Peyer's patch (tissue), 4 donors: ENCODE measurements around the gene ENTPD1. TPM values are rescaled to one million over a fixed set of nuclear protein-coding genes. Genes with fewer than 3 reads are reported as not detected.
"Not testable (repeated sequence)": the region's sequence is repeated elsewhere in the genome, so short reads cannot be mapped to it uniquely, and the experiment has no call there.

Experiments used
- DNase-seq, 3 donors: peaks; one replicate each; pipeline ENCODE4 v3.0.0-alpha.2; 2017 to 2019
- H3K27ac ChIP-seq, 4 donors: fragments of 200-600 bp; sonication (generic); one replicate each; pipeline ENCODE4 v1.5.1; 2016 to 2019
- H3K27me3 ChIP-seq, 2 donors: fragments of 200-600 bp; sonication (generic); one replicate each; pipeline ENCODE4 v1.5.1; 2019
- H3K36me3 ChIP-seq, 3 donors: fragments of 200-600 bp; sonication (generic); one replicate each; pipeline ENCODE4 v1.5.1; 2016 to 2019
- H3K4me1 ChIP-seq, 4 donors: fragments of 200-600 bp; sonication (generic); one replicate each; pipeline ENCODE4 v1.5.1; 2016 to 2019
- H3K4me3 ChIP-seq, 4 donors: fragments of 200-600 bp; sonication (generic); 1 replicate in 3 of 4; 2 replicates in 1 of 4; pipeline ENCODE4 v1.5.1; 2016 to 2019; ENCODE audit warnings: mild to moderate bottlenecking in 1 of 4
- H3K9me3 ChIP-seq, 4 donors: fragments of 200-600 bp; sonication (generic); one replicate each; pipeline ENCODE4 v1.5.1; 2016 to 2019; ENCODE audit warnings: mild to moderate bottlenecking in 1 of 4
- CTCF ChIP-seq, 6 experiments: fragments of 450-650 bp in 4 of 6; fragments of 200-600 bp in 2 of 6; sonication (generic) in 1 of 6; IDR thresholded peaks; one replicate each; pipeline ENCODE4 v1.5.1; 2017 to 2019; ENCODE audit warnings: antibody characterized with exemption in 6 of 6, mild to moderate bottlenecking in 3 of 6, moderate library complexity in 1 of 6
- POLR2A ChIP-seq, 2 donors: fragments of 450-650 bp; IDR thresholded peaks; one replicate each; pipeline ENCODE4 v1.5.1; 2017; ENCODE audit warnings: antibody characterized with exemption in 2 of 2, mild to moderate bottlenecking in 2 of 2, moderate library complexity in 2 of 2
- total RNA-seq, 4 donors: library from RNA; depleted of rRNA; stranded (reverse); fragments of >200 nt; gene quantifications; one replicate each; pipeline ENCODE4 v1.1.0, GENCODE V29; 2016

ENTPD1 gene
- total RNA-seq, 4 donors from 2014 or later, result 5.8 to 73.4 (median 16.8) TPM

- DNase-seq, result no peak
- no peak overlapping the region for H3K27ac ChIP-seq
- no peaks in the 10 kb centered on the region for H3K9me3 ChIP-seq
- no peak overlapping the region for H3K4me3 ChIP-seq
- TF ChIP-seq POLR2A (IDR thresholded peaks at IDR 0.05), result no peak
- no peak for TF ChIP-seq CTCF (IDR thresholded peaks at IDR 0.05)
- no peaks in the 10 kb centered on the region for H3K27me3 ChIP-seq
- no peaks in the 10 kb centered on the region for H3K36me3 ChIP-seq
- H3K4me1 ChIP-seq, result no peaks in the 10 kb centered on the region
These were observed 140.3 kb downstream of the ENTPD1 start for GRCh38 chr10:95896071-95896850.

- not testable (repeated sequence) for H3K36me3 ChIP-seq, H3K4me1 ChIP-seq, DNase-seq, H3K9me3 ChIP-seq, H3K27ac ChIP-seq, H3K27me3 ChIP-seq, H3K4me3 ChIP-seq
These were observed 150.1 kb downstream of the ENTPD1 start for GRCh38 chr10:95905897-95906580.

DNA sequence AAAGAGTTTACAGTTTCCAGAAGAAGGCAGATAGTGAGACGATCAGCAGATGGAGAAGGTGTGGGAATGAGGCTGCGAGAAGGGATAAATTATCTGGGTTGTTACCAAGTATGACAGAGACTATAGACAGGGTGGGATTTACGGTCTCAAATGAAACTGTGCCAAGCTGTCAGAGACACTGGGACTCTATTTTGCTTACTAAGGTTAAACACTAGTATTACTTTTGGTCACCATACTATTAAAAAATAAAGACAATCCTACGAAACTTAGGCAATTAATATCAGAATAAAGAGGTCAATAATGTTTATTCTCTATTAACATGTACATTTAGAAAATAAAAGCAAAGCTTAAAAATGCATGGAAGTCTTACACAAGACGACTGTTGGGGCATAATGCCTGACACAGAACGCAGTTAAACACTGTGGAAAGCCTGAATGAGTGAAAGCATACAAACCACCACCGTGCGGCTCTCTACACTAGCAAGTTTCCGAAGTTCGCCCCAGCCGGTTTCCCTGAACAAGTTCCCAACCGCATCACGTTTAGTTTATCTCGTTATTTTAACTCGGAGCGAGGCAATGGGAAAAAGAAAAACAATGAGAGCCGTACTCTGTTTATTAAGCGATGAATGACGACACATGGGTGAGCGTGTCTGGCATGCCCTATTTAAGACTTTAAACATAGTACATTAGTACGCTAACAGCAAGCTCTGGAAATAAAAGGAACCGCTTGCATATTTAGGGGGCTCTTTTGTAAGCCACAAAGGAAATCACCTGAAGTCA is 150.9 kb downstream of the ENTPD1 start:
- DNase-seq, result peak in 2 of 3 donors; percentile 46 to 60
- H3K9me3 ChIP-seq, result no peaks in the 10 kb centered on the region

GRCh38 chr10:95907456-95908253 is 151.7 kb downstream of the ENTPD1 start, which contains the start of gene CC2D2B:
TSS of gene CC2D2B (plus strand) at chr10:95907975. CDS start at chr10:95911324, 3,349 bp downstream.
- no peaks in the 10 kb centered on the region for H3K36me3 ChIP-seq
- no peak for TF ChIP-seq POLR2A (IDR thresholded peaks at IDR 0.05)
- peak within 1 kb of the TSS; percentile 63 to 83 (median 71) for H3K4me3 ChIP-seq
- no peaks in the 10 kb centered on the region for H3K27me3 ChIP-seq
- H3K9me3 ChIP-seq, result no peaks in the 10 kb centered on the region
- peak within 1 kb of the TSS; percentile 68 to 85 (median 82) for H3K27ac ChIP-seq
- DNase-seq, result peak; percentile 78 to 89 (median 82)
- H3K4me1 ChIP-seq, result no peaks in the 10 kb centered on the region

More for the DNA sequence above, 150.9 kb downstream of the ENTPD1 start:
- Histone ChIP-seq H3K27ac (peak overlapping the region; percentile 68 to 85 (median 82)), H3K4me1 (no peaks in the 10 kb centered on the region), H3K4me3 (peak overlapping the region; percentile 63 to 83 (median 71)), H3K27me3 (no peaks in the 10 kb centered on the region), H3K36me3 (no peaks in the 10 kb centered on the region)
- TF ChIP-seq POLR2A (IDR thresholded peaks at IDR 0.05) (no peak), CTCF (IDR thresholded peaks at IDR 0.05) (peak in 1 of 6 experiments; percentile 18)

GRCh38 chr10:95908450-95908849 is 152.5 kb downstream of the ENTPD1 start:
- no peak for TF ChIP-seq CTCF (IDR thresholded peaks at IDR 0.05)
- Histone ChIP-seq H3K4me1 (no peaks in the 10 kb centered on the region), H3K27ac (no peak overlapping the region), H3K4me3 (no peak overlapping the region), H3K36me3 (no peaks in the 10 kb centered on the region), H3K9me3 (no peaks in the 10 kb centered on the region), H3K27me3 (no peaks in the 10 kb centered on the region)
- DNase-seq, result no peak

- TF ChIP-seq CTCF (IDR thresholded peaks at IDR 0.05), result no peak
- TF ChIP-seq POLR2A (IDR thresholded peaks at IDR 0.05), result no peak
- Histone ChIP-seq H3K27me3 (no peaks in the 10 kb centered on the region), H3K27ac (no peak overlapping the region), H3K36me3 (no peaks in the 10 kb centered on the region), H3K4me1 (no peaks in the 10 kb centered on the region), H3K9me3 (no peaks in the 10 kb centered on the region), H3K4me3 (no peak overlapping the region)
- DNase-seq, result no peak
These were observed 153.6 kb downstream of the ENTPD1 start for GRCh38 chr10:95909561-95909960.

DNA sequence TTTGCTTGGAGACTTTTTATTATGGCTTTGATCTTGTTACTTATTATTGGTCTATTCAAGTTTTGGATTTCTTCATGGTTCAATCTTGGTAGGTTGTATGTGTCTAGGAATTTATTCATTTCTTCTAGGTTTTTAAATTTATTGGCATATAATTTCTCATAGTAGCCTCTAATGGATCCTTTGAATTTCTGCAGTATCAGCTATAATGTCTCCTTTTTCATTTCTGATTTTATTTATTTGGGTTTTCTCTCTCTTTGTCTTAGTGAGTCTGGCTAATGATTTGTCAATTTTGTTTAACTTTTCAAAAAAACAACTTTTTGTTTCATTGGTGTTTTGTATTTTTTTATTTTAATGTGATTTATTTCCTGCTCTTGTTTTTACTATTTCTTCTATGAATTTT is 160.1 kb downstream of the ENTPD1 start:
- H3K9me3 ChIP-seq, H3K27me3 ChIP-seq, DNase-seq, H3K4me3 ChIP-seq, H3K36me3 ChIP-seq, H3K27ac ChIP-seq, H3K4me1 ChIP-seq: not testable (repeated sequence)
